GM12878 (cell line): ENCODE data around the gene DCDC2.

Source experiments
- CBX5 ChIP-seq: sonication (generic); IDR thresholded peaks from 2 replicates; pipeline ENCODE4 v1.6.1; 2016; ENCODE audit warnings: low read depth, moderate library complexity, mild to moderate bottlenecking, inconsistent platforms
- CTCF ChIP-seq, 3 experiments: IDR thresholded peaks in 2 of 3; conservative IDR thresholded peaks in 1 of 3; 2 replicates each; pipeline ENCODE4 v1.5.1; 2011; ENCODE audit warnings: low read depth in 3 of 3, low read length in 3 of 3, mild to moderate bottlenecking in 3 of 3, control low read depth in 2 of 3, moderate library complexity in 2 of 3, inconsistent platforms in 1 of 3, mixed read lengths in 1 of 3; ENCODE audit not compliant: control insufficient read depth in 2 of 3, insufficient read depth in 1 of 3; ENCODE audit errors: extremely low read depth in 1 of 3
- FOXK2 ChIP-seq: fragments of 450-650 bp; IDR thresholded peaks from 2 replicates; pipeline ENCODE4 v1.6.1; 2017; ENCODE audit warnings: mild to moderate bottlenecking, moderate library complexity
- LARP7 ChIP-seq: fragments of 450-650 bp; IDR thresholded peaks from 2 replicates; pipeline ENCODE4 v1.6.1; 2017; ENCODE audit warnings: mild to moderate bottlenecking
- MAX ChIP-seq: IDR thresholded peaks from 2 replicates; pipeline ENCODE4 v1.6.1; 2012; ENCODE audit warnings: low read depth, low read length, improper control_type of control experiment
- MTA2 ChIP-seq: fragments of 450-650 bp; IDR thresholded peaks from 2 replicates; pipeline ENCODE4 v1.6.1; 2016; ENCODE audit warnings: low read depth, mild to moderate bottlenecking, moderate library complexity
- NR2C2 ChIP-seq: IDR thresholded peaks from 2 replicates; pipeline ENCODE4 v1.6.1; 2011; ENCODE audit warnings: borderline replicate concordance, low read depth; ENCODE audit not compliant: control insufficient read depth, insufficient read length
- TAF1 ChIP-seq: IDR thresholded peaks from 2 replicates; pipeline ENCODE4 v1.6.1; 2011; ENCODE audit warnings: mild to moderate bottlenecking, low read depth, low read length, borderline replicate concordance
- ZBED1 ChIP-seq: IDR thresholded peaks from 2 replicates; pipeline ENCODE4 v1.6.1; 2016; ENCODE audit warnings: borderline replicate concordance

GRCh38 chr6:24127316-24127715, 230.5 kb downstream of the DCDC2 start:
- TF ChIP-seq CTCF (IDR thresholded peaks at IDR 0.05 in 2 of 3, conservative IDR thresholded peaks at IDR 0.05 in 1 of 3; ENCODE audit: control insufficient read depth in 2 of 3, extremely low read depth in 1 of 3, insufficient read depth in 1 of 3, low read depth in 3 of 3, low read length in 3 of 3), result no peak
- no peak for TF ChIP-seq LARP7
- TF ChIP-seq NR2C2, result no peak
- TF ChIP-seq MTA2, result no peak
- TF ChIP-seq MAX, result no peak
- TF ChIP-seq FOXK2, result no peak
- TF ChIP-seq CBX5, result no peak
- TF ChIP-seq ZBED1, result no peak
- TF ChIP-seq TAF1, result no peak
